ENCODE measurements around the gene MYO18A.
A peak's percentile ranks its signal among the peaks of the same experiment; 100 is the strongest.

DNA sequence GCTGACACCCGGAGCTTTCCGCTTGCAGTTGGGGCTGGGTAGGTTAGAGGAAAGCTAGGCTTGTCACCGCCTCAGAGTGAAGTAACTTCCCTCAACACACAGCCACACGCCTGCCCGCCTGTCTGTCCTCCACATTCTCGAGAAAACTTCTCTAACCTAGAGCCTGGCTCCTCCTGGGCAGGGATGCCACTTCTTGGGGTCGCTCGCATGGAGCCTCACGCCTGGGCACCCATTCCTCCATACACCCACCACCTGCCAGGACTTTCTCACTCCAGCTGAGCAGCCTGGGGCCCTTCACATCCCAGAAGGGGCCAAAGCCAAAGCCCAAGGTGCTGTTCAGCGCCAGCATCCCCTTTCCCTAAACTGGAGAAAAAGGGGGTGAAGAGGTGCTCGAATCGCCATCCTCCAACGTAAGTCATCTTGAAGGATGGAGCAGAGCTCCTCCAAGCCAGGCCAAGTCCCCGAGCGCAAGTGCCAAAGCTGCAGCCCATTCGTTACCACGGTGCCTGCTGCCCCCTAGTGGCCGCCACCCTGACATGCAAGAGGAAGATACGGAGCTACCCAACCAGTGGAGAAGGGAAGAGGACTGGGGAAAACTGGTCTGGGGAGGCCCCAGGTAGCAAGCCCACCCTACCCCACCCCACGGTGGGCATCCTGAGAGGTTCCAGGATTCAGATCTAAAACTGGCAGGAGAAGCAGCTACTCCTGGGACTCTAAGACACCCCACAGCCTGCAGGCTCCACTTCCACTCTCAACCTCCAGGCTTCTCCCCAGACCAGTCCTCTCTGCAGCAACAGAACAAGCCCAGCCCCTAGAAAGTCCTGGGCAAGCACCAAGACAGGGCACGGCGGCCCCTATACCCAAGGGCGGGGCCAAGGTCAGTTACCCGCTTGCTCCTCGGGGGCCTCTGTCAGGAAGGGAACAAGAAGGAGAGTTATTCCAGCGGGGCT is 63.1 kb downstream of the MYO18A start:
- TF ChIP-seq, protein P1, sequence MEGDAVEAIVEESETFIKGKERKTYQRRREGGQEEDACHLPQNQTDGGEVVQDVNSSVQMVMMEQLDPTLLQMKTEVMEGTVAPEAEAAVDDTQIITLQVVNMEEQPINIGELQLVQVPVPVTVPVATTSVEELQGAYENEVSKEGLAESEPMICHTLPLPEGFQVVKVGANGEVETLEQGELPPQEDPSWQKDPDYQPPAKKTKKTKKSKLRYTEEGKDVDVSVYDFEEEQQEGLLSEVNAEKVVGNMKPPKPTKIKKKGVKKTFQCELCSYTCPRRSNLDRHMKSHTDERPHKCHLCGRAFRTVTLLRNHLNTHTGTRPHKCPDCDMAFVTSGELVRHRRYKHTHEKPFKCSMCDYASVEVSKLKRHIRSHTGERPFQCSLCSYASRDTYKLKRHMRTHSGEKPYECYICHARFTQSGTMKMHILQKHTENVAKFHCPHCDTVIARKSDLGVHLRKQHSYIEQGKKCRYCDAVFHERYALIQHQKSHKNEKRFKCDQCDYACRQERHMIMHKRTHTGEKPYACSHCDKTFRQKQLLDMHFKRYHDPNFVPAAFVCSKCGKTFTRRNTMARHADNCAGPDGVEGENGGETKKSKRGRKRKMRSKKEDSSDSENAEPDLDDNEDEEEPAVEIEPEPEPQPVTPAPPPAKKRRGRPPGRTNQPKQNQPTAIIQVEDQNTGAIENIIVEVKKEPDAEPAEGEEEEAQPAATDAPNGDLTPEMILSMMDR (IDR thresholded peaks at IDR 0.05) = peak; percentile 95
- no peak for TF ChIP-seq ZFX (IDR thresholded peaks at IDR 0.05; ENCODE audit: borderline replicate concordance)

All from 22Rv1 (cell line).